Activated T-cell treated with anti-CD3 and anti-CD28 coated beads, Interleukin-2, amount 50 U/mL, for 72 hours (primary cell): Measurements from ENCODE around the gene PPM1L. TPM values are rescaled to one million over a fixed set of nuclear protein-coding genes. Genes with fewer than 3 reads are reported as not detected.

ENCODE experiments used
- ATAC-seq, 2 donors: fragments of 150-1000 bp; cut with Tn5 transposase; replicated peaks in 1 of 2; 2 replicates each; pipeline ENCODE4 v1.10.0; 2021; ENCODE audit warnings: moderate library complexity in 2 of 2, mild to moderate bottlenecking in 1 of 2
- DNase-seq, 2 donors: peaks; one replicate each; pipeline ENCODE4 v3.0.0; 2021 to 2022; ENCODE audit warnings: mixed read lengths in 1 of 2
- H3K27ac Mint-ChIP-seq: one replicate; pipeline ENCODE4 v1.8.0; 2022; ENCODE audit warnings: mild to moderate bottlenecking, moderate library complexity, mixed read lengths
- H3K27me3 Mint-ChIP-seq: one replicate; pipeline ENCODE4 v1.8.0; 2022; ENCODE audit warnings: low read depth, mixed read lengths
- H3K36me3 Mint-ChIP-seq, 2 donors: one replicate each; pipeline ENCODE4 v1.8.0; 2022; ENCODE audit warnings: mixed read lengths in 2 of 2, mild to moderate bottlenecking in 1 of 2; ENCODE audit not compliant: insufficient read depth in 2 of 2
- H3K4me1 Mint-ChIP-seq: one replicate; pipeline ENCODE4 v1.8.0; 2022; ENCODE audit warnings: low read depth, mixed read lengths
- H3K4me3 Mint-ChIP-seq, 2 donors: one replicate each; pipeline ENCODE4 v1.8.0; 2022; ENCODE audit warnings: mild to moderate bottlenecking in 2 of 2, mixed read lengths in 2 of 2, moderate library complexity in 2 of 2
- H3K9me3 Mint-ChIP-seq, 2 donors: one replicate each; pipeline ENCODE4 v1.8.0; 2022; ENCODE audit warnings: mixed read lengths in 2 of 2
- total RNA-seq, 2 donors: library from RNA; stranded (reverse); gene quantifications; one replicate each; pipeline ENCODE4 v1.2.3, GENCODE V29; 2022

PPM1L gene
- total RNA-seq, 2 donors from 2014 or later, result 6.4 to 7.8 TPM

DNA sequence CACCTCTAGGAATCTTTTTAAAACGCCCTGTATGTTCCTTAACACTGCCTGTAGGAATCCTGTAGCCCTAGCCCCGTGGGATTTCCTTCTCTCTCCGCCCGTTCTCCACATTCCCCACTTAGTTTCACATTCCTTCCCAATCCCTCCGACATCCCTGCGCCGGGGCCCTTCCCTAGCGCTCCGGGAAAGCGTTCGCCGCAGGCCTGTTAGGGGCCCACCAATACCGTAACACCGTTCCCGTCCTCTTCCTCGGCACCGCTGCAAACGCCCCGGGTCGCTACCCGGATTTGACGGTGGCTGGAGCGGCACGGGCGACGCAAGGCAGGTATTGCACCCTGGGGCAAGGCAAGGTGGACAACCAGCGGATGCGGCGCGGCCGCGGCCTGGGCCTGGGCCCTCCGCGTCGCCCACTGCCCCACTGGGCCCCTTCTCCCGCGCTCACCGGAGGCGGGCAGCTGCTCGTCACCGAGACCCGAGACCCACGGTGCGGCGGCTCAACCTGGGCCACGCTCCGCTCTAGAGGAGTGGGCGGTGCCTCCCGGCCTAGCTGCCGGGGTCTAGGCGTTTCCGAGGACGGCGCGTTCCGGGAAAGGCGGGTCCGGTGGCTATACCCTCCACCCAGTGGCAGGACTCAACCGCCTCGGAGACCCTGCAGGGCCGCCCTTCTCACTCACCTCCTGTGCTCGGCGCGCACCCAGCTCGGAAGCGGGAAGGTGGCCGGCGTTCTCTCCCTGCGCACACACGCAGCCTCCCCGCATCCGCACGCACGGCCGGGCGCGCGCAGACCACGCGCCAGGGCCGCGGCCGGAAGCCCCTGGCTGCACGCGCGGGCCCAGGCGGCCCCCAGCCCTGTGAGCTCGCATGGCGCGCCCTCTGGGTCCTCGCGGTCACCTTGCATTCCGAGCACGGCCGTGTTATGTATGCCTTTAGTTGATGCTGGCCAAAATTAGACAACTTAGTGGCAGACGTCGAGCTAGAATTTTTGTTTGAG lies 348.8 kb downstream of the PPM1L start, which contains the start of gene B3GALNT1:
TSS of gene B3GALNT1 (minus strand) at position 789 of the 991 bp plus-strand sequence. CDS start 18,595 bp downstream, outside the sequence.
- Mint-ChIP-seq H3K36me3 (peaks cover 0 to 2% of the 10 kb centered on the region in 2 donors), H3K4me1 (peaks cover 11% of the 10 kb centered on the region), H3K4me3 (peak within 1 kb of the TSS; percentile 30 to 85), H3K27me3 (peaks cover 28% of the 10 kb centered on the region), H3K9me3 (no peaks in the 10 kb centered on the region), H3K27ac (no peak within 1 kb of the TSS)
- DNase-seq, result peak; percentile 40 to 42
- ATAC-seq, result peak; percentile 85

DNA sequence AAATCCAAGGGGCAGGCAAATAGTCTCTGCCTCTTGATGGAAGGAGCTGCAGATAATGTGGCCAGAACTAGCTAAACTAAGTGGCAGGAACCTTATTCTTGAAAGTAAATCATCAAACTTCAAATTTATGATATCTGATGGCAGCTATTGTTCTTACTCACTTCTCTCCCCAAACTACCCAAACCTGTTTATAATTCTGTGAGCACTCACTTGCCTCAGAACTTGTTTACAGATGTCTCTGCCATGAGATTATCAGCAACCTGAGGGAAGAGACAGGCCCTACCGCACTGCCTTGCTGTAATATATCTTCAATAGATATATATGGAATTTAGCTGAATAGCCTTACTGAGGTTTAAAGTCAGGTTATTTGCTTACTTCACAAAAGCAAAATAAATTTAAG lies 351.3 kb downstream of the PPM1L start:
- Mint-ChIP-seq H3K27ac (no peak overlapping the region), H3K4me1 (peaks cover 11% of the 10 kb centered on the region), H3K36me3 (peaks cover 0 to 2% of the 10 kb centered on the region in 2 donors), H3K9me3 (no peaks in the 10 kb centered on the region), H3K4me3 (no peak overlapping the region), H3K27me3 (peaks cover 40% of the 10 kb centered on the region)
- DNase-seq (no peak), ATAC-seq (no peak)

DNA sequence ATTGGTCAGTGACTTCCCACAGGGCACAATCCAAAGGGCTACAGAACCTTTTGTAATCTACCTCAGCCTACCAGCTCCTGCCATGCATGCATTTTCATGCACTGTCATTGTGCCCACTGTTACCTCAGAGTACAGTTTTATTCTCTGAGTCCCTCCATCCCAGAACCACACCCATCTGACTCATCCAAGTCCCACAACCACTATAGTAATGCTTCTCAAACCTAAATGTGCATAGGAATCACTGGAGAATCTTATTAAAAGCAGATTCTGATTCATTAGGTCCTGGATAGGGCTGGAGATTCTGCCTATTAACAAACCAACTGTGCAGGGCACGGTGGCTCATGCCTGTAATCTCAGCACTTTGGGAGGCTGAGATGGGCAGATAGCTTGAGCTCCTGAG lies 352.8 kb downstream of the PPM1L start:
- no peak for ATAC-seq
- Mint-ChIP-seq H3K36me3 (peaks cover 0 to 2% of the 10 kb centered on the region in 2 donors), H3K27ac (no peak overlapping the region), H3K27me3 (peaks cover 34% of the 10 kb centered on the region), H3K4me1 (peaks cover 11% of the 10 kb centered on the region), H3K4me3 (no peak overlapping the region), H3K9me3 (no peaks in the 10 kb centered on the region)
- DNase-seq, result no peak

- no peak overlapping the region for H3K4me3 Mint-ChIP-seq
- H3K36me3 Mint-ChIP-seq, result peaks cover 7 to 8% of the 10 kb centered on the region in 2 donors
Observed at GRCh38 chr3:161117646-161118045, 361.6 kb downstream of the PPM1L start.

GRCh38 chr3:161126495-161126894 lies 370.5 kb downstream of the PPM1L start:
- H3K4me1 Mint-ChIP-seq, result no peaks in the 10 kb centered on the region
- H3K36me3 Mint-ChIP-seq, result peaks cover 0 to 3% of the 10 kb centered on the region in 2 donors
- no peak overlapping the region for H3K27ac Mint-ChIP-seq
- no peaks in the 10 kb centered on the region for H3K27me3 Mint-ChIP-seq
- DNase-seq (no peak), ATAC-seq (no peak)
- peaks cover 4 to 5% of the 10 kb centered on the region in 2 donors for H3K9me3 Mint-ChIP-seq
- H3K4me3 Mint-ChIP-seq, result no peak overlapping the region

More at GRCh38 chr3:161117646-161118045, 361.6 kb downstream of the PPM1L start:
- no peaks in the 10 kb centered on the region for H3K4me1 Mint-ChIP-seq
- H3K9me3 Mint-ChIP-seq, result peaks cover 8 to 18% of the 10 kb centered on the region in 2 donors
- ATAC-seq, result no peak
- H3K27me3 Mint-ChIP-seq, result peaks cover 5% of the 10 kb centered on the region
- DNase-seq, result no peak
- H3K27ac Mint-ChIP-seq, result no peak overlapping the region

Other genes with a start within 250 kb of the PPM1L start
- 10 to 100 TPM; 64.8 to 78.0 TPM for gene KPNA4, start 190.7 kb upstream of the PPM1L start, total RNA-seq
- gene ARL14, start 79.1 kb upstream of the PPM1L start, total RNA-seq, result not detected